Activated CD4-positive, alpha-beta T cell treated with anti-CD3 and anti-CD28 coated beads for 36 hours (primary cell): ENCODE measurements around the gene VMAC. TPM values are rescaled to one million over a fixed set of nuclear protein-coding genes. Genes with fewer than 3 reads are reported as not detected.
A peak's percentile ranks its signal among the peaks of the same experiment; 100 is the strongest.

Experiments used
- ATAC-seq: fragments of 200-7000 bp; cut with Tn5 transposase; one replicate; pipeline ENCODE4 v1.10.0; 2021; ENCODE audit warnings: mild to moderate bottlenecking, moderate library complexity
- CTCF ChIA-PET: fragments of 350-600 bp; sonication (Branson Sonifier 250); formaldehyde crosslinking; loops from one replicate; lab custom pipeline; 2021; ENCODE audit warnings: antibody characterized with exemption; lab: Charles Lee
- POLR2A ChIA-PET: fragments of 350-600 bp; sonication (Branson Sonifier 250); formaldehyde crosslinking; loops from one replicate; lab custom pipeline; 2021; ENCODE audit warnings: antibody characterized with exemption, inconsistent platforms; lab: Charles Lee
- DNase-seq: peaks from one replicate; pipeline ENCODE4 v3.0.0-alpha.2; 2020
- H3K27ac Mint-ChIP-seq: one replicate; pipeline ENCODE4 v1.8.0; 2021; ENCODE audit warnings: mixed read lengths
- H3K27me3 Mint-ChIP-seq: one replicate; pipeline ENCODE4 v1.8.0; 2021; ENCODE audit warnings: mixed read lengths
- H3K36me3 Mint-ChIP-seq: one replicate; pipeline ENCODE4 v1.8.0; 2021; ENCODE audit warnings: low read depth, mixed read lengths
- H3K4me1 Mint-ChIP-seq: one replicate; pipeline ENCODE4 v1.8.0; 2021; ENCODE audit warnings: mixed read lengths
- H3K4me3 Mint-ChIP-seq: one replicate; pipeline ENCODE4 v1.8.0; 2021; ENCODE audit warnings: mild to moderate bottlenecking, moderate library complexity, mixed read lengths
- H3K9me3 Mint-ChIP-seq: one replicate; pipeline ENCODE4 v1.8.0; 2021; ENCODE audit warnings: low read depth, mixed read lengths
- intact Hi-C, 2 experiments: fragments of 100-400 bp; cut with DNase I in 1 of 2; cut with micrococcal nuclease in 1 of 2; formaldehyde crosslinking; loops; one replicate each; pipeline versions ENCODE4 v1.14.2 to v1.15.1; 2022 to 2024; cut with DNase I, micrococcal nuclease
- total RNA-seq, 2 experiments: library from RNA; stranded (reverse); gene quantifications; one replicate each; pipeline ENCODE4 v1.2.3, GENCODE V29; 2021

The VMAC gene
- total RNA-seq, 2 experiments from 2014 or later, result 2.3 to 2.8 TPM

- POLR2A ChIA-PET, result interaction anchor here (0.6 kb wide), 1 partner anchor 377 kb away, joined by 4 read pairs; no protein-coding TSS in a partner anchor
- peaks cover 11% of the 10 kb centered on the region for H3K36me3 Mint-ChIP-seq
- CTCF ChIA-PET, result no interaction called here
- no peak overlapping the region for H3K27ac Mint-ChIP-seq
- H3K9me3 Mint-ChIP-seq, result no peaks in the 10 kb centered on the region
- H3K27me3 Mint-ChIP-seq, result no peaks in the 10 kb centered on the region
- intact Hi-C loops, result no loop called here
- H3K4me1 Mint-ChIP-seq, result peaks cover 10% of the 10 kb centered on the region
- H3K4me3 Mint-ChIP-seq, result no peak overlapping the region
- ATAC-seq, result no peak
- DNase-seq, result no peak
These were observed 8.2 kb upstream of the VMAC start for GRCh38 chr19:5896365-5897076.

DNA sequence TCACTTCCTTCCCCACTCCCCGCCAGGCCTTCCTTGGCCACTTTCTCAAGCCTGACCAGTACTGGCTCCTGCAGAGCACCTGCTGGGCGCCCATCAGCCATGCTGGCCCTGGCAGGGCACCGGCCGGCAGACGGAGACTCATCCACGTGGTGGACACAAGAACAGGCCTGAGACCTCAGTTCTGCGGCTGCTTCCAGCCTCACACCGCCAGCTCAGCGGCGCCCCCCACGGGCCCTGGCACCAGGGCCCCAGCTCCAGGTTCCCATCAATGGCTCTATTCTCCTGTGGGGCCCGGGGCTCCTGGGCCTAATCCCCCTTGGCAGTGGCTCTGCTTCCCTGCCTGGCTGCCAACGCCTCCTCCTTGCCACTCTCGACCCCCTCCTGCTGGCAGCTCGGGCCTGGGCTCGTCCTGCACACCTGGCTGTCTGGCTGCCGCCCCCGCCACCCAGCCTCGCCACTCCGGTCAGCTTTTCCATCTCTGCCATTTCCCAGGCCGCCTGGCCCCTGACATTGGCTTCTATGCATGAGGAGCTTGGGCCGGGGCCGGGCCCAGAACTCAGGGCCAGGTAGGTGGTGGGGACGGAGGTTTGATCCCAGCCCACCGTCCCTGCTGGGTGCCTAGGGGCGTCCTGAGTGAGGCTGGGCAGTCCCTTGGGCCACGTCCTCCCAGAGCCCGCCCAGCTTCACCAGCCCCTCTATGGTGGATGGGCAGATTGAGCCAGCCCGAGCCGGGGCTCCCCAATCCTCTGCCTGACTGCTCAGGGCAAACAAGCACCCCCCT lies 7.3 kb upstream of the VMAC start:
- ChIA-PET POLR2A (interaction anchor here (0.6 kb wide), 1 partner anchor 378 kb away, joined by 4 read pairs; no protein-coding TSS in a partner anchor), CTCF (no interaction called here)
- H3K27ac Mint-ChIP-seq, result no peak overlapping the region
- intact Hi-C loops, result no loop called here
- no peaks in the 10 kb centered on the region for H3K9me3 Mint-ChIP-seq
- DNase-seq (no peak), ATAC-seq (no peak)
- H3K4me1 Mint-ChIP-seq, result peaks cover 13% of the 10 kb centered on the region
- no peaks in the 10 kb centered on the region for H3K27me3 Mint-ChIP-seq
- no peak overlapping the region for H3K4me3 Mint-ChIP-seq
- peaks cover 11% of the 10 kb centered on the region for H3K36me3 Mint-ChIP-seq

DNA sequence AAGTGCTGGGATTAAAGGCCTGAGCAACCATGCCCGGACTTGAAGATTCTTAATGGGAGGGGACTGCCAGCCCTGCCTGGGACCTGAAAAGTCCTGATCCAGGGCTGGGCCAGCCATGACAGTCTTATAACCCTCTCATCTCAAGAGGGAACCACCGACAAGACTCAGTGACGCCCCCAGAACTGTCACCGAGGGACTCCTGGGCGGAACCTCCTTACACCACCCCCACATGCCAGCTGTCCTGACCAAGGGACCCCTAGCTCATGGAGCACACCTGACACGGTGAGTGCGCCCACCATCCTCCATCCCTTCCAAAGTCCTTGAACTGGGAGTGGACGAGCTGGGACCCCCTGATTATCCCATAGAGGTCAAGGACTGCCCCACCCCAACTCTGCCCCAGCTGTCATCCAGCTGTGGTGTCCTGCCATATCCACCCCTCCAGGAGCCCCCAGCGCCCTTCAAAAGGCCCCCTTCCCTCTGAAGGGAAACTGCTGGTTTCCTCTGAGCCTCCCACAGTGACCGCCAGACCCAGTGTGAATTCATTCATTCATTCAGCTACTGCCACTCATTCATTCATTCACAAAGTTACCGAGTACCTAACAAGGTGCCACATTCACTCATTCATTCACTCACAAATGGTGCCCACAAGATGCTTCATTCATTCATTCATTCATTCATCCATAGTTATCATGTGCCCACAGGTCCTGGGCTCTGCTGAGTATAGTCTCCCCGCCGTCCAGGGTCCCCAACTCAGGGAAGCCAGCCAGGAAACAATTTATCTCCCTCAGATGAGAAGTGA lies 4.7 kb upstream of the VMAC start:
- peaks cover 11% of the 10 kb centered on the region for H3K36me3 Mint-ChIP-seq
- CTCF ChIA-PET, result interaction anchor here (0.6 kb wide), 1 partner anchor 13 kb away, joined by 3 read pairs; no protein-coding TSS in a partner anchor
- intact Hi-C loops, result loop anchor here (5.0 to 10.0 kb wide), 4 partner anchors 472 to 1833 kb away; partner anchors contain the start of genes ALKBH7 (in 1 of the 2), CHAF1A (in 1 of the 2), SH3GL1 (in 1 of the 2) and ZBTB7A (in 1 of the 2)
- POLR2A ChIA-PET, result interaction anchor here (0.8 kb wide), 1 partner anchor 49 kb away, joined by 4 read pairs; no protein-coding TSS in a partner anchor
- ATAC-seq (no peak), DNase-seq (no peak)
- H3K4me3 Mint-ChIP-seq, result no peak overlapping the region
- peaks cover 16% of the 10 kb centered on the region for H3K4me1 Mint-ChIP-seq
- no peak overlapping the region for H3K27ac Mint-ChIP-seq
- no peaks in the 10 kb centered on the region for H3K9me3 Mint-ChIP-seq
- no peaks in the 10 kb centered on the region for H3K27me3 Mint-ChIP-seq

- intact Hi-C loops, result loop anchor here (5.0 to 10.0 kb wide), 4 partner anchors 471 to 1834 kb away; partner anchors contain the start of genes ALKBH7 (in 1 of the 2), CHAF1A (in 1 of the 2), SH3GL1 (in 1 of the 2) and ZBTB7A (in 1 of the 2)
- no peaks in the 10 kb centered on the region for H3K27me3 Mint-ChIP-seq
- ATAC-seq (no peak), DNase-seq (no peak)
- peaks cover 18% of the 10 kb centered on the region for H3K4me1 Mint-ChIP-seq
- peaks cover 8% of the 10 kb centered on the region for H3K36me3 Mint-ChIP-seq
- CTCF ChIA-PET, result no interaction called here
- no peaks in the 10 kb centered on the region for H3K9me3 Mint-ChIP-seq
- peak overlapping the region; percentile 3 for H3K4me3 Mint-ChIP-seq
- H3K27ac Mint-ChIP-seq, result peak overlapping the region; percentile 58
- POLR2A ChIA-PET, result no interaction called here
These were observed 3.7 kb upstream of the VMAC start for GRCh38 chr19:5900976-5901375.

DNA sequence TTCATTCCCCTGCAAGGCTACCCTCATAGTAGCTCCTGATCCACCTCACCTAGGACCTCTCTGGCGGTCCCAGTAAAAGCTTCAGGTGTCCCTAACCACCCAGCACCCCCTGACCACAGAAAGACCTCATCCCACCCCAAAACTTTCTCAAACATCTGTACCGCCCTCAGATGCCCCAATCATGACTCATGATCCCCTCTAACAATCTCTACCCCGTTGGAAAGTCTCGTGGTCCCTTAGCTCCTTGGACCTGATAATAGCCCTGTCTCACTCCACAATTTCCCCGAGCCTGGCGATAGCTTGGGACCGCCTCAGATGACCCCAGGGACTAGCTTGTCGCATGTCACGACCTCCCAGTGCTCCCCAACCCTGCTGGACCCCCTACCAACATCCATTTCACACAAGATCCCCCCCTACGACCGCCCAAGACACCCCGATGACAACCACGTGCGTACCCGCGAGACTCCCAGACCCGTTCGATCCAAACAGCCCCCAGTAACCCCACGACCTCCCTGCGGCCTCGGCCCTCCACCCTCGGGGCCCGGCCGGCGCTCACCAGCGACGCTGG lies 1.5 kb upstream of the VMAC start:
- Mint-ChIP-seq H3K9me3 (no peaks in the 10 kb centered on the region), H3K27ac (peak overlapping the region; percentile 98), H3K36me3 (peaks cover 12% of the 10 kb centered on the region), H3K4me3 (peak overlapping the region; percentile 94), H3K4me1 (peaks cover 32% of the 10 kb centered on the region), H3K27me3 (no peaks in the 10 kb centered on the region)
- intact Hi-C loops, result loop anchor here (1.0 to 10.0 kb wide), 6 partner anchors 99 to 1836 kb away; partner anchors contain the start of genes ALKBH7 (in 1 of the 2), CATSPERD (in 1 of the 2), CHAF1A (in 1 of the 2) and LONP1 (in 1 of the 2)
- DNase-seq, result peak; percentile 23
- CTCF ChIA-PET, result interaction anchor here (0.6 to 2.9 kb wide), 8 partner anchors 10 to 565 kb away, joined by 3 to 32 read pairs (median 4); partner anchors contain the start of gene NRTN
- POLR2A ChIA-PET, result interaction anchor here (0.6 to 2.7 kb wide), 6 partner anchors 75 to 513 kb away, joined by 3 to 25 read pairs (median 4); partner anchors contain the start of genes DUS3L and RANBP3
- ATAC-seq, result no peak

- ATAC-seq, result peak; percentile 55
- CTCF ChIA-PET, result interaction anchor here (0.6 to 2.9 kb wide), 10 partner anchors 64 to 1112 kb away, joined by 3 to 32 read pairs (median 4); partner anchors contain the start of genes CATSPERD, FEM1A, LONP1 and NRTN
- POLR2A ChIA-PET, result interaction anchor here (0.6 to 2.7 kb wide), 10 partner anchors 11 to 770 kb away, joined by 3 to 25 read pairs (median 4); partner anchors contain the start of genes DUS3L, RANBP3 and SAFB2
- H3K27ac Mint-ChIP-seq, result peak within 1 kb of the TSS; percentile 98
- peaks cover 12% of the 10 kb centered on the region for H3K36me3 Mint-ChIP-seq
- DNase-seq, result peak; percentile 98
- peak within 1 kb of the TSS; percentile 94 for H3K4me3 Mint-ChIP-seq
- no peaks in the 10 kb centered on the region for H3K27me3 Mint-ChIP-seq
- H3K9me3 Mint-ChIP-seq, result no peaks in the 10 kb centered on the region
- intact Hi-C loops, result loop anchor here (1.0 to 10.0 kb wide), 25 partner anchors 49 to 1836 kb away; partner anchors contain the start of genes CATSPERD (in 2 of the 2), LONP1 (in 2 of the 2), MICOS13 (in 2 of the 2) and RANBP3 (in 2 of the 2)
- H3K4me1 Mint-ChIP-seq, result peaks cover 32% of the 10 kb centered on the region
These were observed 884 bp upstream of the VMAC start, which contains the start of gene NDUFA11 for GRCh38 chr19:5903624-5904351. TSS of gene NDUFA11 (minus strand) at chr19:5903790. CDS start at chr19:5903708, 82 bp downstream.

GRCh38 chr19:5905114-5905778 lies 574 bp downstream of the VMAC start:
- ATAC-seq, result no peak
- H3K36me3 Mint-ChIP-seq, result peaks cover 13% of the 10 kb centered on the region
- H3K4me1 Mint-ChIP-seq, result peaks cover 29% of the 10 kb centered on the region
- intact Hi-C loops, result loop anchor here (2.0 to 10.0 kb wide), 6 partner anchors 47 to 1658 kb away; partner anchors contain the start of genes CHAF1A (in 1 of the 2), HSD11B1L (in 1 of the 2), MICOS13 (in 1 of the 2) and PLIN3 (in 1 of the 2)
- ChIA-PET POLR2A (interaction anchor here (0.6 to 2.7 kb wide), 5 partner anchors 101 to 625 kb away, joined by 3 to 16 read pairs (median 3); partner anchors contain the start of gene TNFSF9), CTCF (interaction anchor here (0.6 to 2.7 kb wide), 6 partner anchors 29 to 130 kb away, joined by 3 to 9 read pairs (median 4); no protein-coding TSS in a partner anchor)
- no peaks in the 10 kb centered on the region for H3K27me3 Mint-ChIP-seq
- peak overlapping the region; percentile 63 for H3K27ac Mint-ChIP-seq
- DNase-seq, result no peak
- H3K9me3 Mint-ChIP-seq, result no peaks in the 10 kb centered on the region
- H3K4me3 Mint-ChIP-seq, result peak overlapping the region; percentile 94

DNA sequence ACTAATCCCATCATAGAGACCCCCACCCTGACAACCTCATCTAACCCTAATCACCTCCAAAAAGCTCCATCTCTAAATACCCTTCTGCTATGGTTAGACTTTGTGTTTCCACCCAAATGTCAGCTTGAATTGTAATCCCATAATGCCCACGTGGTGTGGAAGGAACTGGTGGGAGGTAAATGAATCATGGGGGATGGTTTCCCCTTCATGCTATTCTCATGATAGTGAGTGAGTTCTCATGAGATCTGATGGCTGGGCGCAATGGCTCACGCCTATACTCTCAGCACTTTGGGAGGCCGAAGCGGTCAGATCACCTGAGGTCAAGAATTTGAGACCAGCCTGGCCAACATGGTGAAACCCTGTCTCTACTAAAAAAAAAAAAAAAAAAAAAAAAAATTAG lies 2.6 kb downstream of the VMAC start:
- ATAC-seq (no peak), DNase-seq (peak; percentile 33)
- Mint-ChIP-seq H3K4me1 (peaks cover 21% of the 10 kb centered on the region), H3K27ac (peak overlapping the region; percentile 48), H3K36me3 (peaks cover 7% of the 10 kb centered on the region), H3K27me3 (no peaks in the 10 kb centered on the region), H3K9me3 (no peaks in the 10 kb centered on the region), H3K4me3 (no peak overlapping the region)
- ChIA-PET CTCF (interaction anchor here (2.7 kb wide), 1 partner anchor 103 kb away, joined by 9 read pairs; no protein-coding TSS in a partner anchor), POLR2A (interaction anchor here (0.6 kb wide), 1 partner anchor 612 kb away, joined by 6 read pairs; no protein-coding TSS in a partner anchor)
- intact Hi-C loops, result loop anchor here (5.0 to 10.0 kb wide), 2 partner anchors 45 to 1502 kb away; partner anchors contain the start of genes CHAF1A (in 1 of the 2) and SH3GL1 (in 1 of the 2)
